GM18909 (cell line): ENCODE measurements around the gene ZBTB16.

Source experiments
- ATAC-seq: cut with Tn5 transposase; IDR thresholded peaks from one replicate; pipeline ENCODE4 v1.9.1; 2021; ENCODE audit warnings: mild to moderate bottlenecking; ENCODE audit not compliant: unreplicated experiment, poor library complexity

Gene ZBTB16

DNA sequence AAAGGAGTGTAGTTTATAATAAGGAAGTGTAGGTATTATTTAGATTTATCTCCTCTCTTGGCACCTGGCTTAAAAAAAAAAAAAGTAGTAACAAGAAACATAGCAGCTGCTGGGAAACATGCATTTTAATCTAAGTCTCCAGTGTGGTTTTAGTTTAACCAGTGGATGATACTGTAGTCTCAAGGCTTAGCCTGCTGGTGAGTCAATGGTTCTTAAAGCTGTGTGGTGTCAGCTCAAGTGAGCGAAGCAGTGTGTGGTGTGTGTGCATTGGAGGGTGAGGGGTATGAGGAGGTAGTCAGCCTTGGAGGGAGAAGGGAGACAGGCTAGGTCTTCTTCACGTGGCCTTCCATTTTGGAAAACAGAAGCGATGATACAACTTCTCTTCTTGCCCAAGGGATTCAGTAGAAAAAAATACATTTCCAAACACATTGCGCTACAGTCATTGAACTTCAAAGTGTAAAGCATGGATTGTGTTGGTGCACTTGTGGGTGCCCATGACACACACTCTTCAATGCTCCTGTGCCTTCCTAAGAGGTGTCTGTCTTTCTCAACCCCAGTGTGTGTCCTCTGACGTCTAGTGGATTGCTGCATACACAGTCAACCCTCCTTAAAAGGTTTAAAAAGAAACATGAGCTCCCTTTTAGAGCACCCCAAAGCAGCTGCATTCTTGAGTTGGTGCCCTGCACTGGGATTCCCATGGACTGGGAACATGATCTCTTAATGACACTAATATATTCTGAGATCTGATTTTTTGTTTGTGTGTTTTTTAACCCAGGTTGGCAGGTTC, 40.1 kb downstream of the ZBTB16 start:
- ATAC-seq = no peak

- ATAC-seq = no peak
Observed at GRCh38 chr11:114102993-114103896, 43.7 kb downstream of the ZBTB16 start.

DNA sequence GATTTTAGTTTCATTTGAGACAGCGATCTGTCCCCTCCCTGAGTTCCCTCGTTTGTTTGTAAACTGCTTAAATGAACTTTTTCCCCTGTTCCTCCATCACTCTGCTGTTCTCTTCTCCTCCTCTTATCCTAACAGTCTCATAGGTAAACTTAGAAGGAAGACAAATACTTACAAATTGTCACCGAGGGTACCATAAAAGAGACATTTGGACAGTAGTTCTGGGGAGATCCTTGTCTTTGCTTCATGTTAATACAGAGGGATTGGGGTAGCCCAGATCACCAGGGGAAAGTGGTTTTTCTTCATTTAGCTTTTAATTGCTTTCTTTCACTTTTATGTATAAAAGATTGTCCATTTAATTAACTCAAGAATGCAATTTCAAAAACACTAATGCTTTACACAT, 46.1 kb downstream of the ZBTB16 start:
- ATAC-seq = no peak

- no peak for ATAC-seq
Observed at GRCh38 chr11:114106047-114106446, 46.5 kb downstream of the ZBTB16 start.

- no peak for ATAC-seq
Observed at GRCh38 chr11:114106986-114107385, 47.5 kb downstream of the ZBTB16 start.

DNA sequence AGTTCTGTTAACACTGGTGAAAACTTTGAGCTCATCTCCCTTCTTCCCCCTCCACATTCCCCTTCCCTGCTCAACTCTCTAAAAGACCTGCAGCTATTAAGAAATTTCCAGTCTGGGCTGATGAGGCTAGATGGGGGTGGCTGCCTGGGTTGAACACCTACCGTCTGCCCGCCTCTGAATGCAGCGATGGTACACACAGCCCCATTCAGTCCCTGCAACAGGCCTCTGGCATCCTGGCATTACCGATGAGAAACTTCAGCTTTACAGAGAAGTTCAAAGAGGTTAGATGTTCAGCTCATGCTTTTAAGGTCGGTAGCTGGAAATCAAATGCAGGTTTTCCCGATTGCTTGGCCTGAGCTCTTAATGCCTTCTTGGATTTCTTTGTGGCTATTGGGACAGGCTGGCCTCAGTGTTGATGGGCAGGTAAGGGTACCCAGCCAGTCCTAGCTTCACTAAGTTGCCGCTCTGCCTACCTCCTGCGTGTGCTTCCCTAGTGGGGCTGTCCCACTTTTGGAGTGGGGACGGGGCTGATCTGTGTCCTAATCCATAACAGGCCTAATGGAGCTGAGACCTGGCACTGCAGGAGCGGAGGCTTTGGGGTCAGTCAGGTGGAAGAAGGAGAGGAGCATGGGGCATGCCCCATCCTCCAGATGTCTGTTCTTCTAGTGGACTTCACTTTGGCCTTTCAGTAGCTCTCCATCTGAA, 49.1 kb downstream of the ZBTB16 start:
- ATAC-seq = no peak

DNA sequence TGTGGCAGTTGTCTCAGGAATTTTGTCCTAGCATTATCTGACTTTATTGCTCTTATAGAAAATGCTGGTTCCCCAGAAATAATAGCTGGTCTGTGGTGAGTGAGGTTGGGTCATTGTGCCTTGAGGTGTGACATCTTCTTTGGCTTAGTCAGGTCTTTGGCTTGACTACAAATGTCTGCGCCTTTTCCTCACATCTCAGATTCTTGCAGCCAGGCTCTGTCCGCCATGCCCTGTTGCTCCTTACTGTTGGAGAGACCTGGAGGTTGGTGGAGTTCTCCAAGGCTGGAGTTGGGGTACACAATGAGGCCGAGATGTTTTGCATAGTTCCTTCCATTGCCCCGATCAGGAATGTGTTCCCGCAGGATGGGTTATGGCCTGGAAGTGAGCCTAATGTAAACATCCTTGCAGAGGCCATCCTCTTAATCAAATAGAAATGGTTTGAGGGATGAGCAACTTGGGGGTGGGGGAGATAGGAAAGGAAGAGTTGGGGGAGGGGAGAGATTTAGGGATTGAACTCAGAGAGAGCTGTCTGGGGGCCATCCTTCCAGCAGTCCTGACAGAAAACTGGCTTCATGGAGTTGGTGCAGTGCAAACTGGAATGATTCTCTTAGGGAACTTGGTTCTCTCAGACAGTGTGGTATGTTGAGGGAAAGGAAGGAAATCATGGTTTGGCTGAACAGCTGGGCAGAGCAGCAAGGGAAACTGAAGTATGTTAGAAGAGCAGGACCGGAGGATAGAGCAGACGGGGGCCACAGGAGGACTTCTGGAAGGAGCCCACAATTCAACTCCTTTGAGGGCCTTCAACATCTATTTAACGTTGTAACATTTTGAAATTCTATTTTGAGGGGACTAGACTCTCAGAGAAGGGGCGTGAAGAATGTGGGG, 49.9 kb downstream of the ZBTB16 start:
- ATAC-seq = no peak

DNA sequence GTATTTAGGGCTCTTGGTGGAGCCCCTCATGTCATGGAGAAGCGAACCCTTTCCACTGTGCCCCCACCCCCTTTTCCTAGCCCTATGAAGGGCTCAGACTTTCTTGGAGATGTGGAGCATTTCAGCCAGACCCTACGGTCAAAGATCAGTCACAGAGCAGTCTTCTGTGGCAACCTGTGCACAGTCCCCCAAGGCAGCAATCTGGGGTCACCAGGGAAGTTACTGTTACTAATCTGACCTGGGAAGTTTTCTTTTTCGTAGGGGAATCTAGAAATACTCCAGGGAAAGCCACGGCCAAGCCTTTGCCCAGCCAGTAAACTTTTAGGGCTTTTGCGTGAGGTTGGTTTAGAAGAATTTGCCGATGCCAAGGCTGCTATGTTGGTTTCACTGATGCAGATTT, 50.6 kb downstream of the ZBTB16 start:
- no peak for ATAC-seq

DNA sequence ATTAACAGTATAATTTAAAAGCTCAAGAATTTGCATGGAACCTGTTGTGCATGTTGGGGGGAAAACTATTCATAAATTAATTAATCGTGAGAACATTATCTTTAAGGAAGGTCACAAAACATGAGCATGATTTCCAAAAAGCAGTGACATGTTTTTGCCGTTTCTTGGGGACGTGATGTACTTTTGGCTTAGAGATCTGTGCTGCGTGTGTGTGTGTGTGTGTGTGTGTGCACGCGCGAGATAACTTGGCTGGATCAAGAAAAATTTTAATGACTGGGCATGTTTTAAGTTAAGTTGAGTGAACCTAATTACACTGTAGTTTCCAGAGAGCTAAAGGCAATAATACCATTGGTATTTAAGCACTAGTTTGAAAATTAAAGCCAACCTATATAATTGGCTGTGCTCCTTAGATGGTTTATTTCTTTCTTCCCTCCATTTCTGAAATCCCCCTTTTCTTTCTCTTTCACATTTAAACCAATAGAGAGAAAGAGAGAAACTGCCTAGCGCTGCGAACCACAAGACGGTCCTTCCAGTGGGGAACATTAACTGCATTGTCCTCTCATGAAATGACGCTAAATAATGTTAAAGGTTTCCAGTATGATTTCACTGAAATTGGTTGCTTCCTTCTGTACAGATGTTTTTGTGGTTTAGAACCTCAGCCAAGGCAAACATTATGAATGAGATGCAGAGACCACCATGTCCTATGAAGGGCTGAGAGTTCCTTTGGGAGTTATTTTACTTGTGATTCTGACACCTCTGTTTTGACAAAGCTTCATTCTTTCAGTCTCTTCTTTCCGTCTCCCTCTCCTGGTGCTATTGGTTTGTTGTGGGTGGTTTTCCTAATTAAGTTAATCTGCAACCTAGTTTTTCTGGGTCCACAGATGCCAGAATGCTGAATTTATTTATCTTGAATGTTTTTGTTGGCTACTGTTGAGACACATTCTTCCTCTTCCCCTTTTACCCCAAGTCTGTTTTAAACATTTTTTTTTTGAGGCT, 51.7 kb downstream of the ZBTB16 start:
- no peak for ATAC-seq

DNA sequence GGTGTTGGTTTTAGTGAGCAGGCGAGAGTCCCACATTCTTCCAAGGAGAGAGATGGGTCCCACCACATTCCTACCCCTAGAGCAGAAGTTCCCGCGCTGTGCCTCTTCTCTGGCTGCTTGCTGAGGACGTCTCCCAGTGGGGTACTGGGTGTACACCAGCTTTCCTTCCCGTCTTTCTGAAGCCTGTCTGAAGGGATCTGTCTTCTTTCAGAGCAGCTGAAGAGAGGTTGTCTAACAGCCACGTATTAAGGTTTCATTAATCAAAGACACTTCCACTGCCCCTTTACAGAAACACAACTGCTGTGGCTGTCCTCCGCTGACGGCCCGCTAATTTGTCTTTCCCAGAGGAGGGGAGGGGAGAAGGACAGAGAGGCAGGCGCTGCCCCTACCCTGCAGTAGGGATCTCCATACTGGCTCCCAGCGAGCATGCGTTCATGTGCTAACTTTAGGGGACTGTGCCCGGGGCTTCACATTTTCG, 56.0 kb downstream of the ZBTB16 start:
- no peak for ATAC-seq

DNA sequence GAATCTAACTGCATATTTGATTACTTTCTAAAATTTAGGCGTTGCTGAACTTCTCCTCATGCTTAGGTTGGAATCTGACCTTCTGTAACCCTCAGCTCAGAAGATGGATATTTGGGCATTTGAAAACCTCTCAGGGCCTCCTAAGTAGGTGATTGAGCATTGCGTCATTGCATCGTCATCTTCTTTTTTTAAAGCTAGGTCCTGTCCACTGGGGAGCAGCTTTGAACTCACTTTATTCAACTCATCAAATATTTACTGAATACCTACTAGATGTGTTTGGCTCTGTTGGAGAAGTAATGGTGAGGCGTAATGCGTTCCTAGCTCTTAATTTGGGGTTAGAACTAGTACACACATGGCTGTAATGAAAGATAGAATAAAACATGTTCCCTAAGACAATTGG, 56.8 kb downstream of the ZBTB16 start:
- ATAC-seq = no peak

- no peak for ATAC-seq
Observed at GRCh38 chr11:114116800-114117199, 57.3 kb downstream of the ZBTB16 start.

GRCh38 chr11:114120606-114121005, 61.1 kb downstream of the ZBTB16 start:
- no peak for ATAC-seq

DNA sequence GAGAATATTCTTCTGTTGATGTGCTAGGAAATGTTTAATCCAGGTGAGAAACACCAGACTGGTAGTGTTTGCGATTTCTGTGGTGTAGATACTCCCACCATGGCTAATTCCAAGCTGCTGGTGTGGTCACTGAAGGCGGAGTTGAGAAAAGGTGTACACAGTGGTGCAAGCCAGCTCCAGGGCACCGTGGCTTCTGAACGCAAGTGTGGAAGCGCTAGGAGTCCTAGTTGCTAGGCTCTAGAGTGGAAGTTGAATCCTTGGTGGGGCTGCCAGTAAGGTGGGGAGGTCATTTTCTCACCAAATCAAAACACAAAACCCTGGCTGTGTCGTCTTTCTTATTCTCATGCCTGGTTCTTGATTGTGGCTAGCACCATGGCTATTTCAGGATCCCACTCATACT, 61.6 kb downstream of the ZBTB16 start:
- no peak for ATAC-seq

- no peak for ATAC-seq
Observed at GRCh38 chr11:114121804-114122504, 62.4 kb downstream of the ZBTB16 start.

- no peak for ATAC-seq
Observed at GRCh38 chr11:114122686-114123085, 63.2 kb downstream of the ZBTB16 start.

GRCh38 chr11:114123692-114124330, 64.3 kb downstream of the ZBTB16 start:
- ATAC-seq = no peak
